Stimulated activated CD4-positive, alpha-beta T cell treated with anti-CD3 and anti-CD28 coated beads, Interleukin-12 subunit alpha, Interleukin-12 subunit beta, amount 100 ng/mL, for 4 hours (primary cell): Measurements from ENCODE around the gene CPNE2.
"Not testable (repeated sequence)": the region's sequence is repeated elsewhere in the genome, so short reads cannot be mapped to it uniquely, and the experiment has no call there.

ENCODE experiments used
- DNase-seq: peaks from one replicate; pipeline ENCODE4 v3.0.0-alpha.2; 2020

Gene CPNE2

DNA sequence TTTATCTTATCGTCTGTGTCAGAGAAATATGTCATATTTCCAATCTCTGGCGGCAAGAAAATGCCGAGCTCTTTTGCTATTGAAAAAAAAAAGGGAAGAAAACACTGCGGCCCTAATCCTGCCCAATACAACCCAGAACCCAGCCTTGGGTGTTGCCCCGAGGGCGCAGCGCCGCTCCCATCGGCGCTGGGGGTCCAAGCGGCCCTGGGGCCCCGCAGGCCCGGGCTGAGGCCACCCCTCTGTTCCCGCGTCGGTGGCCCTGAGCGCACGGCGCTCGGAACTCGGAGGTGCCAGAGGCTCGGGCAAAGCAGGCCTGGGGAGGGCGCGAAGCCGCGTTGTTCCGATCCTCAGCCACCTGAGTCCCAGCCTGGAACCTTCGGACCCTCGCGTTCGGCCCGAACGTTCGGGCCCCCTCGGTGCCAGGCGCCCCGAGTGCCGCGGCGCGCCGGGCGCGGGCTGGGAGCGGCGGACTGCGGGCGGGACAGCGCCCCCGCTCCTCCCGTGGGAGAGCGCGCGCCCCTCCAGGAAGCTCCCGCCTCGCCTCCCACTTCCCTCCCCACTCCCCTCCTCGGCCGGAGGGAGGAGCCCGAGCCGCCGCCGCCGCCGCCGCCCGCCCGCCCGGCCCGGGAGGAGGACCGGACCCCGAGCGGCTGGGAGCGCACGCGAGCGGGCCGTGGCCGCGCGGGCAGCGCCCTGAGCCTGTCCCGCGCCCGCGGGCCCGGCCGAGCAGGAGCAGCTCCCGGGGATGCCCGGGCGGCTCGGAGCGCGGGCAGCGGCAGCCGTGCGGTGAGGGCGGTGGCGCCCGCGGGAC lies at the start of gene CPNE2:
Gene CPNE2, plus strand, starts transcription at position 609 of the 811 bp plus-strand sequence. CDS start 18,160 bp downstream, outside the sequence.
- peak; percentile 26 for DNase-seq

- no peak for DNase-seq
Observed at GRCh38 chr16:57043248-57043647, 49.1 kb upstream of the CPNE2 start.

DNA sequence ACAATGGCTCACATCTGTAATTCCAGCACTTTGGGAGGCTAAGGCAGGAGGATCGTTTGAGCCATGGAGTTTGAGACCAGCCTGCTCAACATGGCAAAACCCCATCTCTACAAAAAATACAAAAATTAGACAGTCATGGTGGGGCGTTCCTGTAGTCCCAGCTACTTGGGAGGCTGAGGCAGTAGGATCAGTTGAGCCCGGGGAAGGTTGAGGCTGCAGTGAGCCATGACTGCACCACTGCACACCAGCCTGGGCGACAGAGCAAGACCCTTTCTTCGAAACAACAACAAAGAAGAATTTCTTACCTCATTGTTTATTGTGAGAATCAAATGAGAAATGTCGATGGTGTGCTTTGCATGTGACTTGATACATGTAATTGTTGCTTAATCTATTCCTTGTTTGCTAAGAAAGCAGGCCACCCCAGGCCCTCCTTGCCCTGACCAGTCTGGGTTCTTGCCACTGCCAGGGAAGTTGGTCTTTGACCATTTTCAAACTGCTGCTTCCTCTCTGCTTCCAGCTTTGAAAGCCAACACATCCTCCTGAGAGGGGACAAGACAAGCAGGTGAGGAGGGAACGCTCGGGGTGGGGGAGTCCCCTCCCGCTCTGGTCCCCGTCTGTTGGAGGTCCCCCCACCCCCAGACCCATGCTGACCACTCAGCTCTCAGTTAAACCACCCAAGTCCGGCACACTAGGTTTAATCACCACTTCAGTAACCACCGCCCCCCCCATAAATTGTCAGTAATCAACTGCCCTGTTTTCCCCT lies 47.3 kb upstream of the CPNE2 start:
- DNase-seq: no peak

DNA sequence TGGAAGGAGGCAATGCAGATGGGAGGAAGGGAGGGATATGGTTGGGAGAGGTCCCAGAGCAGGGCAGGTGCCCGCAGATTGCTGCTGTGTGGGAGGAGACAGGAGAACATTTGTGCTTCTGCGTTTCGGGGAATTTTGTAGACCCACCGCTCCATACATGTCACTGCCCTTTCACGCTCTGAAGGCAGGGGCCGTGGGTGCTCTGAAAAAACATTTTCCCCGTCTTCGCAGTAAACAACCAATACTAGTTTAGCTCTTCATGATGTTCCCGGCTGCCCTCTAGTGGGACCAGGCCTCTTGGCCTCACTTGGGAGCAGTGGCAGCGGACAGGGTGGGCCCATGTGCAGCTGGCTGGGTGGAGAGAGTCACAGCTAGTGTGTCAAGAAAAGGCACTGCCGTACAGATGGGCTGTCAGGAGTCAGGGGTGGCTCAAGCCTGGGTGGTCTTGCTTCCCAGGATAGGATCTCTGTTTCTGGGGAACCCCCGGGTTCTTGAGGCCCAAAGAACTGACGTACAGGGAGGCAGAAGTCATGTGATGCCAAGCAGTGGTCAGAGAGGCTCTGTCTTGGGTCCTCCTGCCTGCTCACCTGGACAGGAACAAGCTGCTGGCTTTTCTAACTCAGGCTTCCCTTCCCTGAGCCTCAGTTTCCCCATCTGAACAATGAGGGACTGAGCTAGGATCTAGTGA lies 46.5 kb upstream of the CPNE2 start:
- no peak for DNase-seq

DNA sequence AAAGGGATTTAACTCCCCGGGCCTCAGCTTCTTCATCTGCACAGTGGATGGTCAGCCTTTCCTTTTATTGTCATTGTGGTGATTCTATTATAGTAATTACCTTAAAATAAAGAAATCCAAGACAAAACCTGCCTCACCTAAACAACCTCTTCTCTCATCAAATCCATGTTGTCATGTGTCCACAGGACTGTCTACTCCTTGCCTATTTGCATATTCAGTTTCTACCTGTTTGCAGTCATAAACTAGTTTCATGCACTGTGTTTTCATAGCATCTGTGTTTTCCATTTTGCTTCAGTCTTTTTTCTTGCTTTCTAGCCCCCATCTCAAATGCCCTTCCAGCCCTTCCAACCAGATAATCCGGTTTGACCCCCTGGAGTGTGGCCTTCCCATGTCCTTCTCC lies 44.3 kb upstream of the CPNE2 start:
- no peak for DNase-seq

- no peak for DNase-seq
Observed at GRCh38 chr16:57049678-57050077, 42.7 kb upstream of the CPNE2 start.

DNA sequence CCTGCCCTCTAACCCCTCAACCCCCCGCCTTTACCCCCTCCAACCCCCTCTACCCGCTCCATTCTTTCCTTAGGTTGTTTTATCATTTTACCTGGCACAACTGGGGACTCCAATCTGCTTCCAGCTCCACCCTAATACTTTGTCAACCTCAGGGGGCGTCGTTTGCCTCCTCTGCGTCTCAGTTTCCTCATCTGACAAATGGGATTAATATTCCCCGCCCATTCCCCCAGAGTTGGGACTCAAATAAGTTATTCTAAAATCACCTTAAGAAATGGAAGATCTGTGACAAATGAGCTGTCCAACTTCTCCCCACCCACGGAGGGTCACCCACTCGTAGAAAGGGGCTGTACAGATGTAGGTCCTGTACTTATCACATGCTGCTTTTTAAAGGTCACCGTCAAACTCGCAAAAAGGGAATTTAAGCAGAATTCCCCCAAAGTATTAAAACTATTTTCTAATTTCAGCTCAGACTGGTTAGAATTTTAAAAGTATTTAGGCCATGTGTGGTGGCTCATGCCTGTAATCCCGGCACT lies 40.6 kb upstream of the CPNE2 start:
- no peak for DNase-seq

GRCh38 chr16:57053206-57053605 lies 39.2 kb upstream of the CPNE2 start:
- DNase-seq: no peak

DNA sequence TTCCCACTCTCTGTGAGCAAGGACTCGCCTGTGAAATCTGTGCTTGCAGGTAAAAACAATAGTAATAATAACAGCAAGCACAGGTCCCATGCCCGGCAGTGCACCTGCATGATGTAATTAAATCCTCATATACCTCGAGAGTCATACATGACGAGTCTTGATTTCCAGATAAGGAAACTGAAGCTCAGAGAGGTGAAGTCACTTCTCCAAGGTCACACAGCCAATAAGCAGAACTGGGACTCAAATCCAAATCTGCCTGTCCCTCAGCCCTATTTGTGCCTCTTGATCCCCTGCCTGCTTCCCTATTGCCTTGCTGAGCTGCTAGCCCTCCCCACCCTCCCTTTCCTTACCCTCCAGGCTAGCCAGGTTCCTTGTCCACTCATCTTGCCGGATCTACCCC lies 38.0 kb upstream of the CPNE2 start:
- DNase-seq: no peak

DNA sequence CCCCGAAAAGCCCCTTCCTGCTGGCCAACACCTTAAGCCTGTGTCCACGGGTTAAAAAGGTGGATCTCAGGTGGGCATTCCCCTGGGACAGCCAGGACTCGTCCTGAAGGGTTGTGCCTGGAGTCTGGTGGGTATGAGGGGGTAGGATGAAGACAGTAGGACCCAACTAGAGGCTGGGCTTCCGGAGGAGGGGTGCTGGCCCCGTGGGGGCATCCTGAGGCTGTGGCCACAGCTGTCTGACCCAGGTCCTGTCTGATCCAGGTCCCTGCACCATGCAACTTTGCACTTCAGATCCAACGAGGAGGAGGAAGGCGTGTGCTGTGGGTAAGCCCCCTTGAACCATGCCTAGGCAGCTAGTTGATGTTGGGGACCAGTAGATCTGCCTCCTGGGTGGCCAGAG lies 37.6 kb upstream of the CPNE2 start:
- DNase-seq: no peak

GRCh38 chr16:57055671-57056070 lies 36.7 kb upstream of the CPNE2 start:
- DNase-seq: no peak

- no peak for DNase-seq
Observed at GRCh38 chr16:57058291-57058861, 34.0 kb upstream of the CPNE2 start.

- DNase-seq: no peak
Observed at GRCh38 chr16:57060323-57061083, 31.9 kb upstream of the CPNE2 start.

GRCh38 chr16:57061084-57061905 lies 31.1 kb upstream of the CPNE2 start:
- DNase-seq: no peak

GRCh38 chr16:57062329-57062728 lies 30.1 kb upstream of the CPNE2 start:
- no peak for DNase-seq

DNA sequence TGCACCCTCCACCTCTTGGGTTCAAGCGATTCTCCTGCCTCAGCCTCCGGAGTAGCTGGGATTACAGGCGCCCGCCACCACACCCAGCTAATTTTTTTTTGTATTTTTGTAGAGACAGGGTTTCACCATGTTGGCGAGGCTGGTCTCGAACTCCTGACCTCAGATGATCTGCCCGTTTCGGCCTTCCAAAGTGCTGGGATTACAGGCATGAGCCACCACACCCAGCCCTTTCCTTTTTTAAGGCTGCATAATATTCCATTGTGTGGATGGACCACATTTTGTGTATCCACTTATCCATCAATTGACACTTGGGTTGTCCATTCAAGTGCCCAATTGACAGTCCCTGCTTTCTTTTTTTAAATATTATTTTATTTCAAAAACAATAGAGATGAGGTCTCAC lies 29.2 kb upstream of the CPNE2 start:
- not testable (repeated sequence) for DNase-seq

GRCh38 chr16:57064995-57065394 lies 27.4 kb upstream of the CPNE2 start:
- no peak for DNase-seq

DNA sequence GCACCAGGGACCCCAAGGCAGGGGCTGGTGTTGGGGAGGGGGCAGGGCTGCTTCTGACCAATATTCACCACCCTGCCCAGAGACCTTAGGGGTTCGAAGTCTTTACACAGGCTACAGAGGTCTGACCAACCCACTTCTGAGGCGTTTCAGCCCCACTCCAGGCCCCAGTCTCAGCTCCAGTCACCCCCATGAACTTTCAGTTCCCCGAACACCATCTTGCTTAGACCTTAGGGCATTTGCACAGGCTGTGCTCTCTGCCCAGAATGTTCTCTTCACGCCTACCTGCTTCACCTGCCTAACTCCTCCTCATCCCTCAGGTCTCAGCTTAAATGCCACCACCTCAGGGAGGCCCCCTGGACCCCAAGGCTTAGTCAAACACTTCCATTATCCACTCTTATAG lies 25.8 kb upstream of the CPNE2 start:
- DNase-seq: no peak

- no peak for DNase-seq
Observed at GRCh38 chr16:57067347-57067746, 25.0 kb upstream of the CPNE2 start.

- no peak for DNase-seq
Observed at GRCh38 chr16:57069053-57069452, 23.3 kb upstream of the CPNE2 start.

GRCh38 chr16:57069635-57070370 lies 22.6 kb upstream of the CPNE2 start:
- no peak for DNase-seq
